KMS-11 (cell line): ENCODE measurements around the gene CTNNA1.
"Not testable (repeated sequence)": the region's sequence is repeated elsewhere in the genome, so short reads cannot be mapped to it uniquely, and the experiment has no call there.

Experiments used
- H2AFZ ChIP-seq: fragments of 200-600 bp; sonication (generic); 2 replicates; pipeline ENCODE4 v1.6.1; 2016; ENCODE audit warnings: antibody characterized with exemption, mixed run types, low read depth
- H3K27ac ChIP-seq: fragments of 200-600 bp; sonication (generic); 2 replicates; pipeline ENCODE4 v1.6.1; 2016; ENCODE audit warnings: mild to moderate bottlenecking, mixed run types
- H3K27me3 ChIP-seq: fragments of 200-600 bp; sonication (generic); 2 replicates; pipeline ENCODE4 v1.6.1; 2017; ENCODE audit warnings: mild to moderate bottlenecking, low read depth, mixed run types, moderate library complexity; ENCODE audit not compliant: insufficient read depth
- H3K36me3 ChIP-seq: fragments of 200-600 bp; sonication (generic); 2 replicates; pipeline ENCODE4 v1.6.1; 2017; ENCODE audit warnings: mild to moderate bottlenecking, mixed run types; ENCODE audit not compliant: insufficient read depth
- H3K4me1 ChIP-seq: fragments of 200-600 bp; sonication (generic); 2 replicates; pipeline ENCODE4 v1.6.1; 2016; ENCODE audit warnings: mild to moderate bottlenecking, low read depth, mixed run types; ENCODE audit not compliant: poor library complexity, severe bottlenecking
- H3K4me2 ChIP-seq: fragments of 200-600 bp; sonication (generic); 2 replicates; pipeline ENCODE4 v1.7.0; 2016; ENCODE audit warnings: mild to moderate bottlenecking, mixed run types
- H3K4me3 ChIP-seq: fragments of 200-600 bp; sonication (generic); IDR thresholded peaks from 2 replicates; pipeline ENCODE4 v1.6.1; 2017; ENCODE audit warnings: low read depth, low read length, mixed read lengths; ENCODE audit not compliant: insufficient read depth
- H3K79me2 ChIP-seq: fragments of 200-600 bp; sonication (generic); 2 replicates; pipeline ENCODE4 v1.6.1; 2016; ENCODE audit warnings: low read depth, mixed run types; ENCODE audit not compliant: insufficient read depth
- H3K9ac ChIP-seq: fragments of 200-600 bp; sonication (generic); 2 replicates; pipeline ENCODE4 v1.6.1; 2016; ENCODE audit warnings: mild to moderate bottlenecking, mixed run types
- H4K20me1 ChIP-seq: fragments of 200-600 bp; sonication (generic); 2 replicates; pipeline ENCODE4 v1.6.1; 2016; ENCODE audit warnings: mild to moderate bottlenecking, mixed run types; ENCODE audit not compliant: insufficient read depth
- TF ChIP-seq, protein P1 (sequence below): fragments of 200-600 bp; sonication (generic); conservative IDR thresholded peaks from 2 replicates; pipeline ENCODE4 v1.6.1; 2017; ENCODE audit warnings: low read depth, mild to moderate bottlenecking, antibody characterized with exemption, low read length, moderate library complexity, mixed read lengths

CTNNA1 gene, protein sequence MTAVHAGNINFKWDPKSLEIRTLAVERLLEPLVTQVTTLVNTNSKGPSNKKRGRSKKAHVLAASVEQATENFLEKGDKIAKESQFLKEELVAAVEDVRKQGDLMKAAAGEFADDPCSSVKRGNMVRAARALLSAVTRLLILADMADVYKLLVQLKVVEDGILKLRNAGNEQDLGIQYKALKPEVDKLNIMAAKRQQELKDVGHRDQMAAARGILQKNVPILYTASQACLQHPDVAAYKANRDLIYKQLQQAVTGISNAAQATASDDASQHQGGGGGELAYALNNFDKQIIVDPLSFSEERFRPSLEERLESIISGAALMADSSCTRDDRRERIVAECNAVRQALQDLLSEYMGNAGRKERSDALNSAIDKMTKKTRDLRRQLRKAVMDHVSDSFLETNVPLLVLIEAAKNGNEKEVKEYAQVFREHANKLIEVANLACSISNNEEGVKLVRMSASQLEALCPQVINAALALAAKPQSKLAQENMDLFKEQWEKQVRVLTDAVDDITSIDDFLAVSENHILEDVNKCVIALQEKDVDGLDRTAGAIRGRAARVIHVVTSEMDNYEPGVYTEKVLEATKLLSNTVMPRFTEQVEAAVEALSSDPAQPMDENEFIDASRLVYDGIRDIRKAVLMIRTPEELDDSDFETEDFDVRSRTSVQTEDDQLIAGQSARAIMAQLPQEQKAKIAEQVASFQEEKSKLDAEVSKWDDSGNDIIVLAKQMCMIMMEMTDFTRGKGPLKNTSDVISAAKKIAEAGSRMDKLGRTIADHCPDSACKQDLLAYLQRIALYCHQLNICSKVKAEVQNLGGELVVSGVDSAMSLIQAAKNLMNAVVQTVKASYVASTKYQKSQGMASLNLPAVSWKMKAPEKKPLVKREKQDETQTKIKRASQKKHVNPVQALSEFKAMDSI

DNA sequence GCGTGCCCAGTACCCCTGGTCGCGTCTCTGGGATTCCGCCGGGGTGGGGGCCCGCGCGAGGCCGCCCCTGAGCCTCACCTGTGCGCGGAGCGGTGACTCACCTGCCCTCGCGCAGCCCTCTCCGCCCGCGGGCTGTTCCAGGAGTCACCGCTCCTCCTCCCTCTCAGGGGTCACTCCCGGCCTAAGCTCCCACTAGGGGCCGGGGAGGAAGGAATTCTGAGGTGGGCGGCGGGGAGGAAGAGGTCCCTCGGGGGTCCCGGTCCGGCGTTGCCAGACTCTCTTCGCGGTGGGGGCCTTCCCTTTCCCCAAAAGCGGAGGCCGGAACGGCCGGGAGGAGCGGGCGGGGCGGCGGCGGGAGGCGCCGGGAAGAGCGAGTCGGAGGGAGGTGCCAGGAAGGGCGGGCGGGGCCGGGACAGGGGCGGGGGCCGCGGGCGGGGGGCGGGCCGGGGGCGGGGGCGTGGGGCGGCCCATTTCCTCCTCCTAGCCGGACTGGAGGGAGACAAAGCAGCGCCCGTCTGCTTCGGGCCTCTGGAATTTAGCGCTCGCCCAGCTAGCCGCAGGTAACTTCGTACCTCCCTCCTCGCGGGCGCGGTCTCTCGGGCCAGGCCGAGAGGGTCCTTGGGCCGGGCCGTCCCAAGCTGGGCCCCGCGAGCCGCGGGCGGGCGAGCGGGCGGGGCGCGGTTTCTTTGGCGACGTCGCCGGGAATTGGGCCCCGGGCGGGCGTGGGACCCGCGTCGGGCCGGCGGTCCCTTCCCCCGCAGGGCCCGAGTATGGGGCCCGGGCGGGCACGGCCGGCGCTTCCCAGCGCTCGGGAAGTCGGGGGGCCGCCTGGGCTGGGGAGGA is at the start of gene CTNNA1:
Gene CTNNA1 (plus strand): TSS at position 475 of the 843 bp plus-strand sequence. CDS start 28,500 bp downstream, outside the sequence.
- H3K36me3 ChIP-seq, result no peaks in the 10 kb centered on the region
- H3K9ac ChIP-seq, result peak within 1 kb of the TSS; percentile 63
- peak within 1 kb of the TSS; percentile 90 for H3K4me2 ChIP-seq
- TF ChIP-seq, protein P1, sequence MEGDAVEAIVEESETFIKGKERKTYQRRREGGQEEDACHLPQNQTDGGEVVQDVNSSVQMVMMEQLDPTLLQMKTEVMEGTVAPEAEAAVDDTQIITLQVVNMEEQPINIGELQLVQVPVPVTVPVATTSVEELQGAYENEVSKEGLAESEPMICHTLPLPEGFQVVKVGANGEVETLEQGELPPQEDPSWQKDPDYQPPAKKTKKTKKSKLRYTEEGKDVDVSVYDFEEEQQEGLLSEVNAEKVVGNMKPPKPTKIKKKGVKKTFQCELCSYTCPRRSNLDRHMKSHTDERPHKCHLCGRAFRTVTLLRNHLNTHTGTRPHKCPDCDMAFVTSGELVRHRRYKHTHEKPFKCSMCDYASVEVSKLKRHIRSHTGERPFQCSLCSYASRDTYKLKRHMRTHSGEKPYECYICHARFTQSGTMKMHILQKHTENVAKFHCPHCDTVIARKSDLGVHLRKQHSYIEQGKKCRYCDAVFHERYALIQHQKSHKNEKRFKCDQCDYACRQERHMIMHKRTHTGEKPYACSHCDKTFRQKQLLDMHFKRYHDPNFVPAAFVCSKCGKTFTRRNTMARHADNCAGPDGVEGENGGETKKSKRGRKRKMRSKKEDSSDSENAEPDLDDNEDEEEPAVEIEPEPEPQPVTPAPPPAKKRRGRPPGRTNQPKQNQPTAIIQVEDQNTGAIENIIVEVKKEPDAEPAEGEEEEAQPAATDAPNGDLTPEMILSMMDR, result no peak
- peaks cover 31% of the 10 kb centered on the region for H3K4me1 ChIP-seq
- peaks cover 15% of the 10 kb centered on the region; the same call in 1 of the 2 replicates for H3K79me2 ChIP-seq
- H4K20me1 ChIP-seq, result no peaks in the 10 kb centered on the region
- peak within 1 kb of the TSS; percentile 89 for H2AFZ ChIP-seq
- no peak within 1 kb of the TSS for H3K27ac ChIP-seq
- H3K27me3 ChIP-seq, result no peaks in the 10 kb centered on the region
- no peak within 1 kb of the TSS for H3K4me3 ChIP-seq

DNA sequence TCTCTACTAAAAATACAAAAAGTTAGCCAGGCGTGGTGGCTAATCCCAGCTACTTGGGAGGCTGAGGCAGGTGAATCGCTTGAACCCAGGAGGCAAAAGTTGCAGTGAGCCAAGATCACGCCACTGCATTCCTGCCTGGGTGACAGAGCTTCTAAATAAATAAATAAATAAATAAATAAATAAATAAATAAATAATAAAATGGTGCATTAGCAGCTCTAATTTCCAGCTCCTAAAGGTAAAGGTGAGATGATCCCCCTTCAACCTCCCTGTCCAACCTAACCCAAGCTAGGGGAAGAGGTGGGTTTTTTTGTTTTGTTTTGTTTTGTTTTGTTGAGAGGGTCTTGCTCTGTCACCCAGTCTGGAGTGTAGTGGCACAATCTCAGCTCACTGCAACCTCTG is 49.4 kb upstream of the CTNNA1 start:
- not testable (repeated sequence) for H3K27me3 ChIP-seq, H3K27ac ChIP-seq, H3K9ac ChIP-seq, H3K4me1 ChIP-seq, H4K20me1 ChIP-seq, H2AFZ ChIP-seq, H3K36me3 ChIP-seq, H3K4me3 ChIP-seq, H3K4me2 ChIP-seq, H3K79me2 ChIP-seq

DNA sequence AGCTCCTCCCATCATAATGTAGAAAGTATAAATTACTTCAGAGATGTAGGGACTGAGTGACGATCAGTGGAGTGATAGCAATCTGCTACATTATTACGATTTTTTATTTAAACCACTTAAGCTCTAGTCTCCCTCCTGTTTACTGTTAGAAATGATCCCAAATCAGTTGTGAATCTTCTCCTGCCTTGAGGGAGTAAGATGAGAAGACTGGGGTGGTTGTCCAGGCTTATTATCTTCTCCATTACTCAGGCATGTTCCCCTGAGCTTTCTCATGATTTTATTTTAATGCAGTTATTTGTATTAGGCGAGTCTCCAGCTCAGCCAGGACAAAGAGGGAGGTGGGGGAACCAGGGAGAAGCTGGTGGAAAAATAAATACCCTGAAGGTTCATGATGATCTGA is 48.2 kb upstream of the CTNNA1 start:
- no peak overlapping the region for H3K27ac ChIP-seq
- no peaks in the 10 kb centered on the region for H3K27me3 ChIP-seq
- no peak overlapping the region for H2AFZ ChIP-seq
- TF ChIP-seq, protein P1, result no peak
- no peak overlapping the region for H3K4me2 ChIP-seq
- H3K9ac ChIP-seq, result no peak overlapping the region
- no peaks in the 10 kb centered on the region for H4K20me1 ChIP-seq
- no peaks in the 10 kb centered on the region for H3K36me3 ChIP-seq
- H3K4me1 ChIP-seq, result peaks cover 4% of the 10 kb centered on the region
- no peaks in the 10 kb centered on the region for H3K79me2 ChIP-seq
- no peak overlapping the region for H3K4me3 ChIP-seq

DNA sequence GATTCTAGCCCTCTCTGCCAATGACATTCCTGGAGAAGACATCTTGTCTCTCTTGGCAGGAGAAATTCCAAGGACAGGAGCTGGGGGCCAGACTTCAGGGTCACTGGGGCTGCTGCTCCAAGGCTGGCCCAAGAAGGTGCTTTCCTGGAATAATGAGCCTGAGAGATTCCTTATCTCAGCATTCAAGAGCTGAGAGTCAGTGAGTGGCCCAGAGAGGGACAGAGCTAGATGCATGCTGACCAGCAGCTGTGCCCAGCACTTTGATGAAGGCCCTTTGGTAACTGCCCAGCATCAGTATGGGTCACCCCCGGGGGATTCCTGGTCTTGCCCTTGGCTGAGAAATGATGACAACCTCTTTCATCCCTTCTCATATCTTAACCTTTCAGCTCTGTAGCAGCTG is 47.7 kb upstream of the CTNNA1 start:
- Histone ChIP-seq H4K20me1 (no peaks in the 10 kb centered on the region), H3K27ac (no peak overlapping the region), H3K4me2 (no peak overlapping the region), H3K36me3 (no peaks in the 10 kb centered on the region), H3K4me3 (no peak overlapping the region), H2AFZ (no peak overlapping the region), H3K27me3 (no peaks in the 10 kb centered on the region), H3K4me1 (peaks cover 4% of the 10 kb centered on the region), H3K9ac (no peak overlapping the region), H3K79me2 (no peaks in the 10 kb centered on the region)
- TF ChIP-seq, protein P1, result no peak
